Fibroblast of lung (primary cell): ENCODE data around the gene C11orf58. TPM values are rescaled to one million over a fixed set of nuclear protein-coding genes. Genes with fewer than 3 reads are reported as not detected.
A peak's percentile ranks its signal among the peaks of the same experiment; 100 is the strongest.

ENCODE experiments used
- DNase-seq, 2 donors: peaks; one replicate each; pipeline versions ENCODE4 v3.0.0 to v3.0.0-alpha.2; 2010; ENCODE audit warnings: low read depth in 2 of 2
- H2AFZ ChIP-seq: 2 replicates; pipeline ENCODE4 v1.5.1; 2012; ENCODE audit warnings: low read length, control low read depth, inconsistent platforms
- H3K27ac ChIP-seq: 2 replicates; pipeline ENCODE4 v1.5.1; 2011; ENCODE audit warnings: low read length, control low read depth; ENCODE audit not compliant: insufficient read depth
- H3K27me3 ChIP-seq: 2 replicates; pipeline ENCODE4 v1.5.1; 2011; ENCODE audit warnings: mild to moderate bottlenecking, low read length; ENCODE audit not compliant: control insufficient read depth, insufficient read depth
- H3K36me3 ChIP-seq: 2 replicates; pipeline ENCODE4 v1.5.1; 2011; ENCODE audit warnings: low read length; ENCODE audit not compliant: control insufficient read depth, insufficient read depth
- H3K4me1 ChIP-seq: 2 replicates; pipeline ENCODE4 v1.5.1; 2011; ENCODE audit warnings: low read length; ENCODE audit not compliant: control insufficient read depth, insufficient read depth; ENCODE audit errors: extremely low read depth
- H3K4me2 ChIP-seq: 2 replicates; pipeline ENCODE4 v1.5.1; 2011; ENCODE audit warnings: low read length, control low read depth; ENCODE audit not compliant: insufficient read depth; ENCODE audit errors: extremely low read depth
- H3K4me3 ChIP-seq, 4 experiments: fragments of 200-600 bp in 1 of 4; sonication (generic) in 1 of 4; replicated peaks in 1 of 4; 2 replicates each; pipeline ENCODE4 v1.5.1; 2011 to 2016; ENCODE audit warnings: low read length in 4 of 4, low read depth in 3 of 4, mild to moderate bottlenecking in 3 of 4, control low read depth in 2 of 4, inconsistent platforms in 1 of 4, mixed read lengths in 1 of 4; ENCODE audit not compliant: insufficient read depth in 1 of 4; ENCODE audit errors: control extremely low read depth in 1 of 4
- H3K79me2 ChIP-seq: 2 replicates; pipeline ENCODE4 v1.5.1; 2012; ENCODE audit warnings: mild to moderate bottlenecking, low read length, inconsistent platforms; ENCODE audit not compliant: control insufficient read depth, insufficient read depth
- H3K9ac ChIP-seq: 2 replicates; pipeline ENCODE4 v1.5.1; 2011; ENCODE audit warnings: mild to moderate bottlenecking, low read length, control low read depth; ENCODE audit not compliant: insufficient read depth
- H3K9me3 ChIP-seq: 2 replicates; pipeline ENCODE4 v1.5.1; 2012; ENCODE audit warnings: low read depth, low read length; ENCODE audit not compliant: control insufficient read depth, insufficient read depth
- H4K20me1 ChIP-seq: 2 replicates; pipeline ENCODE4 v1.5.1; 2011; ENCODE audit warnings: low read length; ENCODE audit not compliant: control insufficient read depth, insufficient read depth; ENCODE audit errors: extremely low read depth
- EZH2 ChIP-seq: IDR thresholded peaks from 2 replicates; pipeline ENCODE4 v1.5.1; 2012; ENCODE audit warnings: low read length, control low read depth, mild to moderate bottlenecking; ENCODE audit errors: missing control alignments
- polyA plus RNA-seq, 2 donors: library from polyadenylated mRNA; depleted of rRNA in 1 of 2; stranded (reverse) in 1 of 2; unstranded in 1 of 2; fragments of >200 nt; gene quantifications; 2 replicates each; pipeline ENCODE4 v1.2.1, GENCODE V29; 2011 to 2012; ENCODE audit warnings: missing spikeins in 1 of 2
- total RNA-seq: library from RNA; depleted of rRNA; stranded (reverse); fragments of >200 nt; gene quantifications from 2 replicates; pipeline ENCODE4 v1.2.1, GENCODE V29; 2014
- TF ChIP-seq, protein P1 (sequence below), 2 donors: IDR thresholded peaks in 1 of 2; conservative IDR thresholded peaks in 1 of 2; 1 replicate in 1 of 2; 2 replicates in 1 of 2; pipeline ENCODE4 v1.5.1; 2011 to 2012; ENCODE audit warnings: low read length in 2 of 2, control low read depth in 1 of 2, inconsistent platforms in 1 of 2, low read depth in 1 of 2, mild to moderate bottlenecking in 1 of 2

C11orf58 gene
- total and polyA plus RNA-seq, 2 donors (not counting 1 experiment from before 2014, with no cell fraction given), result 183 to 184 TPM

GRCh38 chr11:16784666-16785065, 46.2 kb downstream of the C11orf58 start:
- Histone ChIP-seq H3K9me3 (no peaks in the 10 kb centered on the region), H3K4me2 (no peak overlapping the region), H4K20me1 (no peaks in the 10 kb centered on the region)

DNA sequence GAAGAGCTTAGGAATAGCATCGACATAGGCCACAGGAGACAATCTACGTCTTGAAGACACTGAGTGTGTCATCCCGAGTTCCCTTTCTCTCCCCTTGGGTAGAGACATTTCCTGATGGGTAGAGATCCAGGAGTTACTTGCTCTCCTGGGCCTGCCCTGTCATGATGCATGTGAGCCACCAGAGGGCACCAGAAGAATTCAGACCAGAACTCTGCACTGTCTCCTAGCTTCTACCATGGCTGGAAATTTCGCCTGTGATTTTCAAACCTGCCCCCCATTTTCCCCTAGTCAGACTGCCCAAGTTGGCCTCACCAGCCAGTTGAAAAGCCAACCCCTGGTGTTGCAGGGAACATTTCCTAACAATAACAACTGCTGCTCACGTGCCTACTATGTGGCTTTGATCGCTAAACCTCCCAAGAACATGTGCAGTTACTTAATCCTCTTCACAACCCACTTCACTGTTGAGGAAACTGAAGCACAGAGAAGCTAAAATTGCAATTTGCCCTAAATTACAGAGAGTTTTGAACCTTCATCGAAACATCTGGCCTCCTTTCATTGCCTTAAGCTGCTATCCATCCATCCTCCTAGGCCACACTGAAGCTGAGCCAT, 47.2 kb downstream of the C11orf58 start:
- H2AFZ ChIP-seq, result no peak overlapping the region

More at GRCh38 chr11:16784666-16785065, 46.2 kb downstream of the C11orf58 start:
- H3K9ac ChIP-seq, result no peak overlapping the region
- no peak overlapping the region for H3K4me3 ChIP-seq
- no peaks in the 10 kb centered on the region for H3K27me3 ChIP-seq
- no peak overlapping the region for H2AFZ ChIP-seq
- DNase-seq, result no peak
- H3K27ac ChIP-seq, result no peak overlapping the region
- H3K36me3 ChIP-seq, result no peaks in the 10 kb centered on the region
- TF ChIP-seq, protein P1, sequence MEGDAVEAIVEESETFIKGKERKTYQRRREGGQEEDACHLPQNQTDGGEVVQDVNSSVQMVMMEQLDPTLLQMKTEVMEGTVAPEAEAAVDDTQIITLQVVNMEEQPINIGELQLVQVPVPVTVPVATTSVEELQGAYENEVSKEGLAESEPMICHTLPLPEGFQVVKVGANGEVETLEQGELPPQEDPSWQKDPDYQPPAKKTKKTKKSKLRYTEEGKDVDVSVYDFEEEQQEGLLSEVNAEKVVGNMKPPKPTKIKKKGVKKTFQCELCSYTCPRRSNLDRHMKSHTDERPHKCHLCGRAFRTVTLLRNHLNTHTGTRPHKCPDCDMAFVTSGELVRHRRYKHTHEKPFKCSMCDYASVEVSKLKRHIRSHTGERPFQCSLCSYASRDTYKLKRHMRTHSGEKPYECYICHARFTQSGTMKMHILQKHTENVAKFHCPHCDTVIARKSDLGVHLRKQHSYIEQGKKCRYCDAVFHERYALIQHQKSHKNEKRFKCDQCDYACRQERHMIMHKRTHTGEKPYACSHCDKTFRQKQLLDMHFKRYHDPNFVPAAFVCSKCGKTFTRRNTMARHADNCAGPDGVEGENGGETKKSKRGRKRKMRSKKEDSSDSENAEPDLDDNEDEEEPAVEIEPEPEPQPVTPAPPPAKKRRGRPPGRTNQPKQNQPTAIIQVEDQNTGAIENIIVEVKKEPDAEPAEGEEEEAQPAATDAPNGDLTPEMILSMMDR (conservative IDR thresholded peaks at IDR 0.05 in 1 of 2, IDR thresholded peaks at IDR 0.05 in 1 of 2; ENCODE audit: low read depth in 1 of 2, low read length in 2 of 2), result no peak
- no peak for TF ChIP-seq EZH2
- H3K4me1 ChIP-seq, result peaks cover 3% of the 10 kb centered on the region
- H3K79me2 ChIP-seq, result no peaks in the 10 kb centered on the region

DNA sequence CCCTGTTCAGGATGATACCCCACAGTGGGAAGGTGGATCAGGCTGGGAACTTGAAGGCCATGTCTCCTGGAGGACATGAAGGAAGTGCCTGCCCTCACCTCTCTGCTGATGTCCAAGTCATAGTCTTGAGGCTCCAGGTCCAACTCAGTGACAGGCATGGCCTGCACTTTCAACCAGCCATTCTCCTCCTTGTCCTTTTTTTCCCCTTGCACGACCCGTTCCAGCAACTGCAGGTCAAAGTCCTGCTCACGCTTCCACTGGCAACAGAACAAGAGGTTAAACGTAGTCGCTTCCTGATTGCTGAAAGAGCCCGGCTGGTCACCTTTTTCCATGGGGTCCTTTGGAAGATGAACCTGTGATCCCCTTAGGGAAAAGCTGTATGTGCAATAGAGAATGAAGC, 47.7 kb downstream of the C11orf58 start:
- TF ChIP-seq EZH2, result no peak
- TF ChIP-seq, protein P1 (conservative IDR thresholded peaks at IDR 0.05 in 1 of 2, IDR thresholded peaks at IDR 0.05 in 1 of 2; ENCODE audit: low read depth in 1 of 2, low read length in 2 of 2), result no peak
- no peak overlapping the region for H3K4me2 ChIP-seq
- DNase-seq, result no peak
- no peak overlapping the region for H2AFZ ChIP-seq
- no peaks in the 10 kb centered on the region for H3K27me3 ChIP-seq
- H4K20me1 ChIP-seq, result no peaks in the 10 kb centered on the region
- no peaks in the 10 kb centered on the region for H3K9me3 ChIP-seq
- no peaks in the 10 kb centered on the region for H3K79me2 ChIP-seq
- no peak overlapping the region for H3K27ac ChIP-seq
- H3K9ac ChIP-seq, result no peak overlapping the region
- no peak overlapping the region for H3K4me3 ChIP-seq
- H3K36me3 ChIP-seq, result no peaks in the 10 kb centered on the region
- H3K4me1 ChIP-seq, result peaks cover 3% of the 10 kb centered on the region

More for the DNA sequence above, 47.2 kb downstream of the C11orf58 start:
- no peak for TF ChIP-seq EZH2
- TF ChIP-seq, protein P1 (conservative IDR thresholded peaks at IDR 0.05 in 1 of 2, IDR thresholded peaks at IDR 0.05 in 1 of 2; ENCODE audit: low read depth in 1 of 2, low read length in 2 of 2), result peak; percentile 86 to 98
- H3K27me3 ChIP-seq, result no peaks in the 10 kb centered on the region
- H4K20me1 ChIP-seq, result no peaks in the 10 kb centered on the region
- H3K27ac ChIP-seq, result no peak overlapping the region
- no peak overlapping the region for H3K9ac ChIP-seq
- H3K4me3 ChIP-seq, result no peak overlapping the region
- H3K9me3 ChIP-seq, result no peaks in the 10 kb centered on the region
- H3K79me2 ChIP-seq, result no peaks in the 10 kb centered on the region
- peaks cover 3% of the 10 kb centered on the region for H3K4me1 ChIP-seq
- no peaks in the 10 kb centered on the region for H3K36me3 ChIP-seq
- H3K4me2 ChIP-seq, result no peak overlapping the region
- DNase-seq, result peak; percentile 66 to 80
